Adrenal gland (tissue), 5 donors: Measurements from ENCODE around the gene CDH24.

Experiments
- POLR2A ChIP-seq, 2 donors: fragments of 450-650 bp; IDR thresholded peaks; one replicate each; pipeline ENCODE4 v1.6.1; 2017; ENCODE audit warnings: antibody characterized with exemption in 2 of 2, mild to moderate bottlenecking in 2 of 2, moderate library complexity in 1 of 2
- TF ChIP-seq, protein P1 (sequence below), 6 experiments: fragments of 450-650 bp in 4 of 6; fragments of 200-600 bp in 2 of 6; sonication (generic) in 1 of 6; IDR thresholded peaks; 1 replicate in 5 of 6; 2 replicates in 1 of 6; pipeline versions ENCODE4 v1.5.1 to v1.8.0; 2016 to 2021; ENCODE audit warnings: antibody characterized with exemption in 6 of 6, mild to moderate bottlenecking in 2 of 6, moderate library complexity in 1 of 6
- donor health status: DM: no; HTN: no; CAD: no.

- TF ChIP-seq, protein P1, sequence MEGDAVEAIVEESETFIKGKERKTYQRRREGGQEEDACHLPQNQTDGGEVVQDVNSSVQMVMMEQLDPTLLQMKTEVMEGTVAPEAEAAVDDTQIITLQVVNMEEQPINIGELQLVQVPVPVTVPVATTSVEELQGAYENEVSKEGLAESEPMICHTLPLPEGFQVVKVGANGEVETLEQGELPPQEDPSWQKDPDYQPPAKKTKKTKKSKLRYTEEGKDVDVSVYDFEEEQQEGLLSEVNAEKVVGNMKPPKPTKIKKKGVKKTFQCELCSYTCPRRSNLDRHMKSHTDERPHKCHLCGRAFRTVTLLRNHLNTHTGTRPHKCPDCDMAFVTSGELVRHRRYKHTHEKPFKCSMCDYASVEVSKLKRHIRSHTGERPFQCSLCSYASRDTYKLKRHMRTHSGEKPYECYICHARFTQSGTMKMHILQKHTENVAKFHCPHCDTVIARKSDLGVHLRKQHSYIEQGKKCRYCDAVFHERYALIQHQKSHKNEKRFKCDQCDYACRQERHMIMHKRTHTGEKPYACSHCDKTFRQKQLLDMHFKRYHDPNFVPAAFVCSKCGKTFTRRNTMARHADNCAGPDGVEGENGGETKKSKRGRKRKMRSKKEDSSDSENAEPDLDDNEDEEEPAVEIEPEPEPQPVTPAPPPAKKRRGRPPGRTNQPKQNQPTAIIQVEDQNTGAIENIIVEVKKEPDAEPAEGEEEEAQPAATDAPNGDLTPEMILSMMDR (IDR thresholded peaks at IDR 0.05), result no peak
- TF ChIP-seq POLR2A (IDR thresholded peaks at IDR 0.05), result no peak
Observed at GRCh38 chr14:23055147-23055550, 2.2 kb downstream of the CDH24 start.
